ENCODE results near the gene COX11. TPM values are rescaled to one million over a fixed set of nuclear protein-coding genes. Genes with fewer than 3 reads are reported as not detected.

Gene COX11
- total RNA-seq, 1 experiment from 2014 or later, result 87.0 TPM

GRCh38 chr17:54996441-54996840 is 28.0 kb upstream of the COX11 start:
- Histone ChIP-seq H3K9me3 (ENCODE audit: control insufficient read depth, insufficient read depth, low read depth, low read length) (no peaks in the 10 kb centered on the region), H3K27ac (ENCODE audit: low read length) (no peak overlapping the region), H3K4me1 (ENCODE audit: control insufficient read depth, insufficient read depth, low read length) (no peaks in the 10 kb centered on the region), H3K36me3 (ENCODE audit: control insufficient read depth, insufficient read depth, low read length) (no peaks in the 10 kb centered on the region), H3K4me3 (ENCODE audit: low read depth in 2 of 2, low read length in 2 of 2) (no peak overlapping the region), H3K27me3 (ENCODE audit: control insufficient read depth, insufficient read depth, low read length) (no peaks in the 10 kb centered on the region)
- CTCF ChIA-PET, result no interaction called here
- in situ Hi-C loops (cut with HindIII; ENCODE audit: low pct_unique_long_range_greater_than_20kb, low sequenced_read_pairs), result no loop called here
- TF ChIP-seq TCF7L2 (IDR thresholded peaks at IDR 0.05; ENCODE audit: low read depth, low read length) (no peak), REST (IDR thresholded peaks at IDR 0.05; ENCODE audit: insufficient read depth in 1 of 2, low read depth in 2 of 2, low read length in 1 of 2) (no peak), CTCF (IDR thresholded peaks at IDR 0.05) (no peak), POLR2AphosphoS5 (IDR thresholded peaks at IDR 0.05; ENCODE audit: low read depth, low read length) (no peak)
- ATAC-seq, result no peak
- POLR2A ChIA-PET, result no interaction called here
- intact Hi-C loops (cut with micrococcal nuclease; ENCODE audit: unreplicated experiment), result loop anchor here (2.0 to 5.0 kb wide), 2 partner anchors 300 to 516 kb away; partner anchors contain the start of gene SMIM36
- BruUV-seq (replicated peaks), result no TSS peak
- no peak for DNase-seq (ENCODE audit: low read depth, low spot score)

GRCh38 chr17:54992797-54993639 is 24.6 kb upstream of the COX11 start:
- ATAC-seq (peak; percentile 77), DNase-seq (ENCODE audit: low read depth, low spot score) (no peak)
- no peaks in the 10 kb centered on the region for H3K9me3 ChIP-seq (ENCODE audit: control insufficient read depth, insufficient read depth, low read depth, low read length)
- H3K27ac ChIP-seq (ENCODE audit: low read length), result no peak overlapping the region
- BruUV-seq (replicated peaks), result no TSS peak
- no peaks in the 10 kb centered on the region for H3K4me1 ChIP-seq (ENCODE audit: control insufficient read depth, insufficient read depth, low read length)
- TF ChIP-seq POLR2AphosphoS5 (IDR thresholded peaks at IDR 0.05; ENCODE audit: low read depth, low read length), result no peak
- TF ChIP-seq REST (IDR thresholded peaks at IDR 0.05; ENCODE audit: insufficient read depth in 1 of 2, low read depth in 2 of 2, low read length in 1 of 2), result no peak
- TF ChIP-seq TCF7L2 (IDR thresholded peaks at IDR 0.05; ENCODE audit: low read depth, low read length), result no peak
- TF ChIP-seq CTCF (IDR thresholded peaks at IDR 0.05), result peak; percentile 79
- no peak for TF ChIP-seq SIN3A (IDR thresholded peaks at IDR 0.05; ENCODE audit: borderline replicate concordance, insufficient read depth, low read depth, low read length)
- CTCF ChIA-PET, result interaction anchor here (0.5 to 1.0 kb wide), 6 partner anchors 293 to 1099 kb away, joined by 3 to 14 read pairs (median 8); no protein-coding TSS in a partner anchor
- H3K36me3 ChIP-seq (ENCODE audit: control insufficient read depth, insufficient read depth, low read length), result no peaks in the 10 kb centered on the region
- H3K27me3 ChIP-seq (ENCODE audit: control insufficient read depth, insufficient read depth, low read length), result no peaks in the 10 kb centered on the region
- POLR2A ChIA-PET, result interaction anchor here (0.7 kb wide), 1 partner anchor 350 kb away, joined by 14 read pairs; no protein-coding TSS in a partner anchor
- no peak overlapping the region for H3K4me3 ChIP-seq (ENCODE audit: low read depth in 2 of 2, low read length in 2 of 2)
- intact Hi-C loops (cut with micrococcal nuclease; ENCODE audit: unreplicated experiment) (loop anchor here (2.0 kb wide), 1 partner anchor 356 kb away; no protein-coding TSS in a partner anchor), in situ Hi-C loops (cut with HindIII; ENCODE audit: low pct_unique_long_range_greater_than_20kb, low sequenced_read_pairs) (no loop called here)
